Measurements from ENCODE around the gene OR5B2.

Gene OR5B2

DNA sequence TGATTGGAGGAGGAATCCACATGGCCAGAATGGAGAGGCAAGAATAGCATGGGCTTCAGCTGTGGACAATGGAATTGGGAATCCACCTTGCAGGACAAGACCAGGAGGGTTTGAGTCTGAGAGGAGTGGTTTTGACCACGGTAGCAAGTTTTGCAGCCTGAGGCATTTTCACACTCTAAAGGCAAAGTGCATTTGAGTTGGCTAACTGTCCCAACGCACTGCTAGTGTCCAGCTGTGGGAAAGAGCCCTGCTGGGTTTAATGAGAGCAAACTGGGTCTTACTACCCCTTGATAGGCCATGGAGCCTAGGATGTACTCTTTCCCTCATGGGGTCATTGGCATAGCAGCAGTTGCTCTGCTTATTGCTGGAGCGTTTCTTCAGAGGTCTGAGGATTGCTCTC, at the start of gene OR5B2:
TSS of gene OR5B2 (minus strand) at position 101 of the 400 bp plus-strand sequence. CDS start 4,860 bp downstream, outside the sequence.
- Histone ChIP-seq H3K27ac (ENCODE audit: low read depth, low read length) (no peak within 1 kb of the TSS), H3K9ac (ENCODE audit: low read length) (no peak within 1 kb of the TSS), H3K27me3 (ENCODE audit: control insufficient read depth in 1 of 2, insufficient read depth in 2 of 2, low read length in 2 of 2) (no peaks in the 10 kb centered on the region), H3K4me3 (ENCODE audit: low read depth in 1 of 2, low read length in 2 of 2) (no peak within 1 kb of the TSS), H3K9me3 (ENCODE audit: low read length) (no peaks in the 10 kb centered on the region), H3K36me3 (ENCODE audit: insufficient read depth, low read length) (no peaks in the 10 kb centered on the region), H3K4me1 (ENCODE audit: insufficient read depth, low read length) (no peaks in the 10 kb centered on the region)

GRCh38 chr11:58471892-58472291, 44.0 kb upstream of the OR5B2 start:
- Histone ChIP-seq H3K27ac (ENCODE audit: low read depth, low read length) (no peak overlapping the region), H3K36me3 (ENCODE audit: insufficient read depth, low read length) (no peaks in the 10 kb centered on the region), H3K27me3 (ENCODE audit: control insufficient read depth in 1 of 2, insufficient read depth in 2 of 2, low read length in 2 of 2) (no peaks in the 10 kb centered on the region), H3K4me3 (ENCODE audit: low read depth in 1 of 2, low read length in 2 of 2) (no peak overlapping the region), H3K4me1 (ENCODE audit: insufficient read depth, low read length) (no peaks in the 10 kb centered on the region), H3K9me3 (ENCODE audit: low read length) (no peaks in the 10 kb centered on the region), H3K9ac (ENCODE audit: low read length) (no peak overlapping the region)

GRCh38 chr11:58466293-58466692, 38.4 kb upstream of the OR5B2 start:
- no peaks in the 10 kb centered on the region for H3K9me3 ChIP-seq (ENCODE audit: low read length)
- H3K4me1 ChIP-seq (ENCODE audit: insufficient read depth, low read length): no peaks in the 10 kb centered on the region
- no peak overlapping the region for H3K4me3 ChIP-seq (ENCODE audit: low read depth in 1 of 2, low read length in 2 of 2)

DNA sequence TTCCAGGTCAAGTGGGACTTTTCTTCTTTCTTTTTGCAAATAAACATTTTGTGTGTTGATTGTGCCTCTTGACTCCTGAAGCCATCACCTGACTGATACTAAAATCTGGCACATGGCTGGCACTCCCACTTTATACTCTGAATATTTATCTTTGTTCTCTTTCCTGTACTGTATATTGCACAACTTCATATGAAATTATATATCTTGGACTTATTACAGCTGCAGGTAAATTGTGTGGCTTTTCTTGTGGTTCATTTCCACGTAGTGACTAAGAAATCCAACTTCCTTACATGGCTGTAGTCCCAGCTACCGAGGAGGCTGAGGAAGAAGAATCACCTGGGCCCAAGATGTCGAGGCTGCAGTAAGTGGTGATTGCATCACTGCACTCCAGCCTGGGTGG, 37.8 kb upstream of the OR5B2 start:
- Histone ChIP-seq H3K27me3 (ENCODE audit: control insufficient read depth in 1 of 2, insufficient read depth in 2 of 2, low read length in 2 of 2) (no peaks in the 10 kb centered on the region), H3K27ac (ENCODE audit: low read depth, low read length) (no peak overlapping the region), H3K36me3 (ENCODE audit: insufficient read depth, low read length) (no peaks in the 10 kb centered on the region), H3K4me1 (ENCODE audit: insufficient read depth, low read length) (no peaks in the 10 kb centered on the region), H3K4me3 (ENCODE audit: low read depth in 1 of 2, low read length in 2 of 2) (no peak overlapping the region), H3K9ac (ENCODE audit: low read length) (no peak overlapping the region), H3K9me3 (ENCODE audit: low read length) (no peaks in the 10 kb centered on the region)

More at GRCh38 chr11:58466293-58466692, 38.4 kb upstream of the OR5B2 start:
- H3K27me3 ChIP-seq (ENCODE audit: control insufficient read depth in 1 of 2, insufficient read depth in 2 of 2, low read length in 2 of 2): no peaks in the 10 kb centered on the region
- no peaks in the 10 kb centered on the region for H3K36me3 ChIP-seq (ENCODE audit: insufficient read depth, low read length)
- H3K27ac ChIP-seq (ENCODE audit: low read depth, low read length): no peak overlapping the region
- H3K9ac ChIP-seq (ENCODE audit: low read length): no peak overlapping the region

- no peaks in the 10 kb centered on the region for H3K36me3 ChIP-seq (ENCODE audit: insufficient read depth, low read length)
- no peaks in the 10 kb centered on the region for H3K4me1 ChIP-seq (ENCODE audit: insufficient read depth, low read length)
- H3K4me3 ChIP-seq (ENCODE audit: low read depth in 1 of 2, low read length in 2 of 2): no peak overlapping the region
- H3K27me3 ChIP-seq (ENCODE audit: control insufficient read depth in 1 of 2, insufficient read depth in 2 of 2, low read length in 2 of 2): no peaks in the 10 kb centered on the region
- H3K27ac ChIP-seq (ENCODE audit: low read depth, low read length): no peak overlapping the region
- no peaks in the 10 kb centered on the region for H3K9me3 ChIP-seq (ENCODE audit: low read length)
- no peak overlapping the region for H3K9ac ChIP-seq (ENCODE audit: low read length)
These were observed 23.7 kb upstream of the OR5B2 start for GRCh38 chr11:58451585-58451984.

DNA sequence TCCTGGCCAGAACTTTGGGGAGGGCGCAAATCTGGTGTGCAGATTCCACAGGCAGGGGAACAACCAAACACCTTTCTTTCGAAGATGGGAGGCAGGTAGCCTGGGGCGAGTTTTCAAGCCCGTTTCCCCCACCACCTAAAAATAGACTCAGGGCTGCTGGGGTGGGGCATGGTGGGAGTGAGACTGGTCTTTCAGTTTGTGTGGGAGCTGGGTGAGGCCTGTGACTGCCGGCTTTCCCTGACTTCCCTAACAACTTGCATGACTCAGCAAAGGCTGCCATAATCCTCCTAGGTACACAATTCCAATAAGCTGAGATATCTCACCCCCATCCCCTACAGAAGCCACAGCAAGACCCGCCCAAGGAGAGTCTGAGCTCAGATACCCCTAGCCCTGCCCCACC, 18.4 kb upstream of the OR5B2 start:
- no peak overlapping the region for H3K4me3 ChIP-seq (ENCODE audit: low read depth in 1 of 2, low read length in 2 of 2)
- H3K9me3 ChIP-seq (ENCODE audit: low read length): no peaks in the 10 kb centered on the region
- no peaks in the 10 kb centered on the region for H3K4me1 ChIP-seq (ENCODE audit: insufficient read depth, low read length)
- H3K36me3 ChIP-seq (ENCODE audit: insufficient read depth, low read length): no peaks in the 10 kb centered on the region
- no peak overlapping the region for H3K27ac ChIP-seq (ENCODE audit: low read depth, low read length)
- H3K27me3 ChIP-seq (ENCODE audit: control insufficient read depth in 1 of 2, insufficient read depth in 2 of 2, low read length in 2 of 2): no peaks in the 10 kb centered on the region
- H3K9ac ChIP-seq (ENCODE audit: low read length): no peak overlapping the region

DNA sequence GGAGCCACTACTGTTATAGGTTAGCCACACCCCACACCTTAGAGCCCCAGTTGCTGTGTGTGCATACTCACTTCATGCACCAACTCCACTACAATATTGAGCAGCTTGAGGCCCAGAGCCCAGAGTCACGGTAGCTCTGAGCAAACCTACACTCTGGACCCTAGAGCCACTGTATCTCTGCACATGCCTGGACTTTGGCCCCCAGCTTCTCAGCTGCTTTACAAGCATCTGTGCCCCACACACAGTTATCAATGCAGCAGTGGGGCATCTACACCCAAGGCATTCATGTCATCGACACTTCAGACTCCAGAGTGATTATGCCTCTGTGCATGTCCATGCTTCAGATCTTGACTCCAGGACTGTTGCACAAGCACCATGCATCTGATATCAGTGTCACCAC, 16.4 kb upstream of the OR5B2 start:
- Histone ChIP-seq H3K9ac (ENCODE audit: low read length) (no peak overlapping the region), H3K4me3 (ENCODE audit: low read depth in 1 of 2, low read length in 2 of 2) (no peak overlapping the region)

DNA sequence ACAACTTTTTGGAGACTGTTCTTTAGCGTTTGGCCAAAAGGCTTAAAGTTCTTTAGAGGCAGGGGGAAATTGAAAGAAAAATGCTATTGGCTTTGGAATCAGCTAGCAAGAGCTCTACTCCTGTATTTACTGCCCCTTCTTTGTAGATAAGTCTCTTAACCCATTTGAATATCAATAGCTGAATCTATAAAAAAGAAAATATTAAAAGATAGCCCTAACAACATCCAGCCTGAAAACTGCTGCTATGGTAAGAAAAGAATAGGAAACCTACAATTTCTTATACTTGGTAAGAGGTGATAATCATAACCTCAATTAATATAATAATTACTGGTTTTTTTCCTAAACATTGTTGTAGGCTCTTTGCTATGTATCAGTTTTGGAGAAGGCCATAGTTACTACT, 14.2 kb upstream of the OR5B2 start, which contains the start of gene OR5B12:
TSS of gene OR5B12 (minus strand) at position 101 of the 400 bp plus-strand sequence. CDS start 2,085 bp downstream, outside the sequence.
- no peak within 1 kb of the TSS for H3K4me3 ChIP-seq (ENCODE audit: low read depth in 1 of 2, low read length in 2 of 2)
- no peaks in the 10 kb centered on the region for H3K9me3 ChIP-seq (ENCODE audit: low read length)
- no peak within 1 kb of the TSS for H3K27ac ChIP-seq (ENCODE audit: low read depth, low read length)
- H3K36me3 ChIP-seq (ENCODE audit: insufficient read depth, low read length): no peaks in the 10 kb centered on the region
- H3K27me3 ChIP-seq (ENCODE audit: control insufficient read depth in 1 of 2, insufficient read depth in 2 of 2, low read length in 2 of 2): no peaks in the 10 kb centered on the region
- H3K9ac ChIP-seq (ENCODE audit: low read length): no peak within 1 kb of the TSS
- no peaks in the 10 kb centered on the region for H3K4me1 ChIP-seq (ENCODE audit: insufficient read depth, low read length)

More for the DNA sequence above, 16.4 kb upstream of the OR5B2 start:
- Histone ChIP-seq H3K27ac (ENCODE audit: low read depth, low read length) (no peak overlapping the region), H3K9me3 (ENCODE audit: low read length) (no peaks in the 10 kb centered on the region), H3K27me3 (ENCODE audit: control insufficient read depth in 1 of 2, insufficient read depth in 2 of 2, low read length in 2 of 2) (no peaks in the 10 kb centered on the region), H3K36me3 (ENCODE audit: insufficient read depth, low read length) (no peaks in the 10 kb centered on the region), H3K4me1 (ENCODE audit: insufficient read depth, low read length) (no peaks in the 10 kb centered on the region)

DNA sequence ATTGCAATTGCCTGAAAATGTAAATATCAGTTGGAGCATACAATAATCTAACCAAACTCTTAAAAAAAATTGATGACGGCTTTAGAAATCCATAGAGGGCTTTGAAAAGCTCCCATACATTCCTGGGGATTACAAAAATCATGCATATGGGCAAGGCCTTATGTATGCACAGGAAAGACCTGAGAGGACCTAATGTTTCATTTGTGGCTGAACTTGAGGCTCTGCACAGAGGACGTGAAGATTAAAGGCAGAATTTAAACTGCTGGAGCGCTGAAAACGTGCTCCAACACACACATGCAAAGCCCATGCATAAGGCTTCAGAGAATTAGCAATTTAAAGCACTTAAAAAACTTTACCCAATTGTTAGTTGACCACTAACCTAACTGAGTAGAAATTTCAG, 10.6 kb upstream of the OR5B2 start:
- Histone ChIP-seq H3K9me3 (ENCODE audit: low read length) (no peaks in the 10 kb centered on the region), H3K4me1 (ENCODE audit: insufficient read depth, low read length) (no peaks in the 10 kb centered on the region), H3K36me3 (ENCODE audit: insufficient read depth, low read length) (no peaks in the 10 kb centered on the region), H3K9ac (ENCODE audit: low read length) (no peak overlapping the region), H3K27ac (ENCODE audit: low read depth, low read length) (no peak overlapping the region), H3K27me3 (ENCODE audit: control insufficient read depth in 1 of 2, insufficient read depth in 2 of 2, low read length in 2 of 2) (no peaks in the 10 kb centered on the region), H3K4me3 (ENCODE audit: low read depth in 1 of 2, low read length in 2 of 2) (no peak overlapping the region)

DNA sequence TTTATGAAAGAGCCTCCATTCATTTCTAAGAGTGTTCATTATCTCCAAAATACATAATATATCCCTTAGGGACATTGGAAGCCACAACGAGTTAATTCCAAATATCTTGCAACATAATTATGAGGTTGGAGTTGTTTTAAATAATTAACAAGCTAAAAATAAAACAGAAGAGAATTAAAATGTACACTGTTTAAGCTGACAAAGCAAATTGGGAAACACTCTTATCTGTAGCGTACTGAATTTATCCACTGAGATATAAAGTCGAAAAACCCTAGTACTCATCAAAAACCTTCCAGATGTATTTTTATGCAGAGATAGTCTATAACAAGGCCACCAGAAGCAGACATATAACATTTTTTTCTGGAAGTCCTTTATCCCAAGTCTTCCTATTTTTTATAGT, 6.3 kb upstream of the OR5B2 start:
- Histone ChIP-seq H3K9ac (ENCODE audit: low read length) (no peak overlapping the region), H3K27me3 (ENCODE audit: control insufficient read depth in 1 of 2, insufficient read depth in 2 of 2, low read length in 2 of 2) (no peaks in the 10 kb centered on the region), H3K27ac (ENCODE audit: low read depth, low read length) (no peak overlapping the region), H3K4me3 (ENCODE audit: low read depth in 1 of 2, low read length in 2 of 2) (no peak overlapping the region), H3K9me3 (ENCODE audit: low read length) (no peaks in the 10 kb centered on the region), H3K4me1 (ENCODE audit: insufficient read depth, low read length) (no peaks in the 10 kb centered on the region), H3K36me3 (ENCODE audit: insufficient read depth, low read length) (no peaks in the 10 kb centered on the region)

GRCh38 chr11:58433638-58434203, 5.8 kb upstream of the OR5B2 start:
- no peak overlapping the region for H3K27ac ChIP-seq (ENCODE audit: low read depth, low read length)
- no peaks in the 10 kb centered on the region for H3K36me3 ChIP-seq (ENCODE audit: insufficient read depth, low read length)
- no peaks in the 10 kb centered on the region for H3K4me1 ChIP-seq (ENCODE audit: insufficient read depth, low read length)
- no peak overlapping the region for H3K9ac ChIP-seq (ENCODE audit: low read length)
- H3K4me3 ChIP-seq (ENCODE audit: low read depth in 1 of 2, low read length in 2 of 2): no peak overlapping the region
- no peaks in the 10 kb centered on the region for H3K9me3 ChIP-seq (ENCODE audit: low read length)
- H3K27me3 ChIP-seq (ENCODE audit: control insufficient read depth in 1 of 2, insufficient read depth in 2 of 2, low read length in 2 of 2): no peaks in the 10 kb centered on the region

- Histone ChIP-seq H3K27ac (ENCODE audit: low read depth, low read length) (no peak overlapping the region), H3K4me1 (ENCODE audit: insufficient read depth, low read length) (no peaks in the 10 kb centered on the region), H3K4me3 (ENCODE audit: low read depth in 1 of 2, low read length in 2 of 2) (no peak overlapping the region), H3K9me3 (ENCODE audit: low read length) (no peaks in the 10 kb centered on the region), H3K27me3 (ENCODE audit: control insufficient read depth in 1 of 2, insufficient read depth in 2 of 2, low read length in 2 of 2) (no peaks in the 10 kb centered on the region), H3K9ac (ENCODE audit: low read length) (no peak overlapping the region), H3K36me3 (ENCODE audit: insufficient read depth, low read length) (no peaks in the 10 kb centered on the region)
These were observed 1.4 kb upstream of the OR5B2 start for GRCh38 chr11:58429273-58429672.

Data from muscle layer of colon (tissue), 2 donors.